ENCODE data around the gene SOX3. TPM values are rescaled to one million over a fixed set of nuclear protein-coding genes. Genes with fewer than 3 reads are reported as not detected.
A peak's percentile ranks its signal among the peaks of the same experiment; 100 is the strongest.

Gene SOX3
- total RNA-seq, 1 experiment from 2014 or later: 16.3 TPM

GRCh38 chrX:140514554-140514953, 9.7 kb upstream of the SOX3 start:
- no peaks in the 10 kb centered on the region for H3K36me3 Mint-ChIP-seq
- no peak for TF ChIP-seq SMAD4 (CRISPR knock-in tag; IDR thresholded peaks at IDR 0.05)
- TF ChIP-seq ZNF263 (CRISPR knock-in tag; IDR thresholded peaks at IDR 0.05; ENCODE audit: low read depth): no peak
- no peak for TF ChIP-seq USF1 (CRISPR knock-in tag; IDR thresholded peaks at IDR 0.05)
- no peak for TF ChIP-seq ZBTB21 (CRISPR knock-in tag; IDR thresholded peaks at IDR 0.05; ENCODE audit: borderline replicate concordance)
- no peak for TF ChIP-seq MXD4 (CRISPR knock-in tag; IDR thresholded peaks at IDR 0.05; ENCODE audit: borderline replicate concordance)
- TF ChIP-seq ZNF138 (CRISPR knock-in tag; conservative IDR thresholded peaks at IDR 0.05): no peak
- TF ChIP-seq NFYB (CRISPR knock-in tag; conservative IDR thresholded peaks at IDR 0.05; ENCODE audit: low read depth): no peak
- no peak for TF ChIP-seq ZBTB43 (CRISPR knock-in tag; IDR thresholded peaks at IDR 0.05)
- CTCF ChIA-PET: no interaction called here
- no peak for ATAC-seq
- no peaks in the 10 kb centered on the region for H3K9me3 Mint-ChIP-seq
- H3K4me1 Mint-ChIP-seq: peaks cover 10% of the 10 kb centered on the region
- POLR2A ChIA-PET: no interaction called here
- H3K27me3 Mint-ChIP-seq (ENCODE audit: low read depth): peaks cover 27% of the 10 kb centered on the region
- DNase-seq (ENCODE audit: low spot score): no peak
- H3K4me3 Mint-ChIP-seq: no peak overlapping the region
- no peak overlapping the region for H3K27ac Mint-ChIP-seq

GRCh38 chrX:140510895-140511295, 6.0 kb upstream of the SOX3 start:
- ATAC-seq (peak; percentile 6; the same call in 1 of the 2 replicates), DNase-seq (ENCODE audit: low spot score) (no peak)
- Mint-ChIP-seq H3K27ac (no peak overlapping the region), H3K4me1 (peaks cover 26% of the 10 kb centered on the region), H3K9me3 (no peaks in the 10 kb centered on the region), H3K27me3 (ENCODE audit: low read depth) (peaks cover 63% of the 10 kb centered on the region), H3K36me3 (no peaks in the 10 kb centered on the region), H3K4me3 (peak overlapping the region; percentile 76)
- CTCF ChIA-PET: interaction anchor here (0.5 to 1.5 kb wide), 3 partner anchors 158 to 476 kb away, joined by 4 read pairs; no protein-coding TSS in a partner anchor
- POLR2A ChIA-PET: no interaction called here
- TF ChIP-seq MAX (CRISPR knock-in tag; IDR thresholded peaks at IDR 0.05) (0 out of 2 replicates have a peak, but pooled peaks have one; percentile 20), ELF4 (CRISPR knock-in tag; IDR thresholded peaks at IDR 0.05; ENCODE audit: low read depth) (no peak)
- TF ChIP-seq, protein P1, sequence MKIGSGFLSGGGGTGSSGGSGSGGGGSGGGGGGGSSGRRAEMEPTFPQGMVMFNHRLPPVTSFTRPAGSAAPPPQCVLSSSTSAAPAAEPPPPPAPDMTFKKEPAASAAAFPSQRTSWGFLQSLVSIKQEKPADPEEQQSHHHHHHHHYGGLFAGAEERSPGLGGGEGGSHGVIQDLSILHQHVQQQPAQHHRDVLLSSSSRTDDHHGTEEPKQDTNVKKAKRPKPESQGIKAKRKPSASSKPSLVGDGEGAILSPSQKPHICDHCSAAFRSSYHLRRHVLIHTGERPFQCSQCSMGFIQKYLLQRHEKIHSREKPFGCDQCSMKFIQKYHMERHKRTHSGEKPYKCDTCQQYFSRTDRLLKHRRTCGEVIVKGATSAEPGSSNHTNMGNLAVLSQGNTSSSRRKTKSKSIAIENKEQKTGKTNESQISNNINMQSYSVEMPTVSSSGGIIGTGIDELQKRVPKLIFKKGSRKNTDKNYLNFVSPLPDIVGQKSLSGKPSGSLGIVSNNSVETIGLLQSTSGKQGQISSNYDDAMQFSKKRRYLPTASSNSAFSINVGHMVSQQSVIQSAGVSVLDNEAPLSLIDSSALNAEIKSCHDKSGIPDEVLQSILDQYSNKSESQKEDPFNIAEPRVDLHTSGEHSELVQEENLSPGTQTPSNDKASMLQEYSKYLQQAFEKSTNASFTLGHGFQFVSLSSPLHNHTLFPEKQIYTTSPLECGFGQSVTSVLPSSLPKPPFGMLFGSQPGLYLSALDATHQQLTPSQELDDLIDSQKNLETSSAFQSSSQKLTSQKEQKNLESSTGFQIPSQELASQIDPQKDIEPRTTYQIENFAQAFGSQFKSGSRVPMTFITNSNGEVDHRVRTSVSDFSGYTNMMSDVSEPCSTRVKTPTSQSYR (CRISPR knock-in tag; IDR thresholded peaks at IDR 0.05): no peak

GRCh38 chrX:140510306-140510676, 5.4 kb upstream of the SOX3 start:
- TF ChIP-seq, protein P2, sequence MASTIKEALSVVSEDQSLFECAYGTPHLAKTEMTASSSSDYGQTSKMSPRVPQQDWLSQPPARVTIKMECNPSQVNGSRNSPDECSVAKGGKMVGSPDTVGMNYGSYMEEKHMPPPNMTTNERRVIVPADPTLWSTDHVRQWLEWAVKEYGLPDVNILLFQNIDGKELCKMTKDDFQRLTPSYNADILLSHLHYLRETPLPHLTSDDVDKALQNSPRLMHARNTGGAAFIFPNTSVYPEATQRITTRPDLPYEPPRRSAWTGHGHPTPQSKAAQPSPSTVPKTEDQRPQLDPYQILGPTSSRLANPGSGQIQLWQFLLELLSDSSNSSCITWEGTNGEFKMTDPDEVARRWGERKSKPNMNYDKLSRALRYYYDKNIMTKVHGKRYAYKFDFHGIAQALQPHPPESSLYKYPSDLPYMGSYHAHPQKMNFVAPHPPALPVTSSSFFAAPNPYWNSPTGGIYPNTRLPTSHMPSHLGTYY (CRISPR knock-in tag; IDR thresholded peaks at IDR 0.05): no peak
- TF ChIP-seq SMAD4 (CRISPR knock-in tag; IDR thresholded peaks at IDR 0.05): no peak
- no peak for TF ChIP-seq MYBL2 (CRISPR knock-in tag; IDR thresholded peaks at IDR 0.05)
- TF ChIP-seq, protein P3, sequence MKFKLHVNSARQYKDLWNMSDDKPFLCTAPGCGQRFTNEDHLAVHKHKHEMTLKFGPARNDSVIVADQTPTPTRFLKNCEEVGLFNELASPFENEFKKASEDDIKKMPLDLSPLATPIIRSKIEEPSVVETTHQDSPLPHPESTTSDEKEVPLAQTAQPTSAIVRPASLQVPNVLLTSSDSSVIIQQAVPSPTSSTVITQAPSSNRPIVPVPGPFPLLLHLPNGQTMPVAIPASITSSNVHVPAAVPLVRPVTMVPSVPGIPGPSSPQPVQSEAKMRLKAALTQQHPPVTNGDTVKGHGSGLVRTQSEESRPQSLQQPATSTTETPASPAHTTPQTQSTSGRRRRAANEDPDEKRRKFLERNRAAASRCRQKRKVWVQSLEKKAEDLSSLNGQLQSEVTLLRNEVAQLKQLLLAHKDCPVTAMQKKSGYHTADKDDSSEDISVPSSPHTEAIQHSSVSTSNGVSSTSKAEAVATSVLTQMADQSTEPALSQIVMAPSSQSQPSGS (CRISPR knock-in tag; IDR thresholded peaks at IDR 0.05; ENCODE audit: borderline replicate concordance, low read depth): no peak
- TF ChIP-seq ZBTB43 (CRISPR knock-in tag; IDR thresholded peaks at IDR 0.05): no peak
- no peak for TF ChIP-seq MAX (CRISPR knock-in tag; IDR thresholded peaks at IDR 0.05)
- no peak for TF ChIP-seq ATF1 (CRISPR knock-in tag; IDR thresholded peaks at IDR 0.05)
- no peak for TF ChIP-seq MXD4 (CRISPR knock-in tag; IDR thresholded peaks at IDR 0.05; ENCODE audit: borderline replicate concordance)
- H3K4me1 Mint-ChIP-seq: peaks cover 26% of the 10 kb centered on the region
- no peak overlapping the region for H3K27ac Mint-ChIP-seq
- peaks cover 69% of the 10 kb centered on the region for H3K27me3 Mint-ChIP-seq (ENCODE audit: low read depth)
- ATAC-seq (no peak), DNase-seq (ENCODE audit: low spot score) (no peak)
- peak overlapping the region; percentile 76 for H3K4me3 Mint-ChIP-seq
- no peaks in the 10 kb centered on the region for H3K9me3 Mint-ChIP-seq
- no peaks in the 10 kb centered on the region for H3K36me3 Mint-ChIP-seq
- ChIA-PET POLR2A (no interaction called here), CTCF (interaction anchor here (0.7 to 1.5 kb wide), 8 partner anchors 15 to 475 kb away, joined by 3 to 6 read pairs (median 4); no protein-coding TSS in a partner anchor)
